Endothelial cell of umbilical vein (primary cell): ENCODE measurements around the gene TEDC2. TPM values are rescaled to one million over a fixed set of nuclear protein-coding genes. Genes with fewer than 3 reads are reported as not detected.

Experiments
- BruUV-seq: library from RNA; stranded (reverse); fragments of 400-500 nt; replicated peaks from 2 replicates; lab custom pipeline; 2021; lab: Mats Ljungman, UMichigan
- CTCF ChIA-PET: fragments of 300-600, 350-600 bp; sonication (Branson Sonifier 250); formaldehyde crosslinking; loops from one replicate; lab custom pipeline; 2021; ENCODE audit warnings: antibody characterized with exemption, inconsistent platforms; lab: Charles Lee
- POLR2A ChIA-PET: fragments of 300-600, 350-600 bp; sonication (Branson Sonifier 250); formaldehyde crosslinking; loops from one replicate; lab custom pipeline; 2021; ENCODE audit warnings: antibody characterized with exemption, inconsistent platforms; lab: Charles Lee
- DNase-seq: peaks from one replicate; pipeline ENCODE4 v3.0.0-alpha.2; 2011; ENCODE audit warnings: low read depth, low spot score
- FAIRE-seq: peaks from 2 replicates; lab custom pipeline; 2011; peaks lifted over from hg19 to GRCh38; lab: Jason Lieb, UNC
- H2AFZ ChIP-seq: 2 replicates; pipeline ENCODE4 v1.6.0; 2012; ENCODE audit warnings: low read depth, low read length, control low read depth, inconsistent platforms
- H3K27ac ChIP-seq: 2 replicates; pipeline ENCODE4 v1.5.1; 2011; ENCODE audit warnings: low read depth, mild to moderate bottlenecking, control low read depth, low read length, moderate library complexity; ENCODE audit not compliant: insufficient read depth
- H3K27me3 ChIP-seq, 2 experiments: 2 replicates each; pipeline versions ENCODE4 v1.6.0 to v1.6.1; 2011; ENCODE audit warnings: low read length in 2 of 2, mixed read lengths in 1 of 2; ENCODE audit not compliant: control insufficient read depth in 2 of 2, insufficient read depth in 2 of 2
- H3K36me3 ChIP-seq, 2 experiments: 2 replicates in 1 of 2; 3 replicates in 1 of 2; pipeline ENCODE4 v1.5.1; 2011; ENCODE audit warnings: low read length in 2 of 2, mild to moderate bottlenecking in 1 of 2, moderate library complexity in 1 of 2; ENCODE audit not compliant: control insufficient read depth in 2 of 2, insufficient read depth in 2 of 2; ENCODE audit errors: extremely low read depth in 1 of 2
- H3K4me1 ChIP-seq: 3 replicates; pipeline ENCODE4 v1.5.1; 2011; ENCODE audit warnings: mild to moderate bottlenecking, low read length; ENCODE audit not compliant: control insufficient read depth, insufficient read depth; ENCODE audit errors: extremely low read depth
- H3K4me2 ChIP-seq: 2 replicates; pipeline ENCODE4 v1.6.1; 2011; ENCODE audit warnings: low read length, control low read depth, mixed read lengths; ENCODE audit not compliant: insufficient read depth
- H3K4me3 ChIP-seq, 3 experiments: fragments of 200-600 bp in 1 of 3; sonication (generic), shearing (Covaris generic) in 1 of 3; replicated peaks in 1 of 3; 2 replicates each; pipeline ENCODE4 v1.5.1; 2011 to 2016; ENCODE audit warnings: control low read depth in 3 of 3, low read length in 3 of 3, mild to moderate bottlenecking in 2 of 3, inconsistent platforms in 1 of 3, low read depth in 1 of 3, moderate library complexity in 1 of 3; ENCODE audit not compliant: insufficient read depth in 1 of 3
- H3K79me2 ChIP-seq: 2 replicates; pipeline ENCODE4 v1.6.0; 2012; ENCODE audit warnings: low read length, inconsistent platforms; ENCODE audit not compliant: control insufficient read depth, insufficient read depth
- H3K9ac ChIP-seq: replicated peaks from 2 replicates; pipeline ENCODE3; 2011; ENCODE audit warnings: low read length, control low read depth; ENCODE audit not compliant: insufficient read depth; ENCODE audit errors: extremely low read depth
- H3K9me1 ChIP-seq: replicated peaks from 3 replicates; pipeline ENCODE4 v1.6.0; 2011; ENCODE audit warnings: mild to moderate bottlenecking, low read length; ENCODE audit not compliant: control insufficient read depth, insufficient read depth; ENCODE audit errors: extremely low read depth
- H3K9me3 ChIP-seq: replicated peaks from 2 replicates; pipeline ENCODE4 v1.5.1; 2012; ENCODE audit warnings: low read length, inconsistent platforms; ENCODE audit not compliant: control insufficient read depth, insufficient read depth
- H4K20me1 ChIP-seq: replicated peaks from 2 replicates; pipeline ENCODE3; 2011; ENCODE audit warnings: mild to moderate bottlenecking, low read length; ENCODE audit not compliant: control insufficient read depth, insufficient read depth; ENCODE audit errors: extremely low read depth
- EZH2 ChIP-seq: IDR thresholded peaks from 2 replicates; pipeline ENCODE4 v1.6.1; 2012; ENCODE audit warnings: borderline replicate concordance, low read depth, mild to moderate bottlenecking, moderate library complexity, low read length, inconsistent platforms; ENCODE audit not compliant: severe bottlenecking
- MYC ChIP-seq: IDR thresholded peaks from one replicate; pipeline ENCODE4 v1.6.1; 2011; ENCODE audit warnings: mild to moderate bottlenecking, low read depth, low read length
- dilution Hi-C: fragments of 300-500 bp; cut with MboI; formaldehyde crosslinking; loops from one replicate; pipeline ENCODE4 v1.15.0; 2019; ENCODE audit warnings: low sequenced_read_pairs; ENCODE audit not compliant: extremely low pct_ligation_motif_present
- intact Hi-C: fragments of 100-400 bp; cut with micrococcal nuclease; formaldehyde crosslinking; loops from one replicate; pipeline ENCODE4 v1.10.0; 2022
- polyA plus RNA-seq, 4 experiments: library from polyadenylated mRNA; depleted of rRNA in 3 of 4; stranded (reverse) in 3 of 4; unstranded in 1 of 4; fragments of >200 nt; gene quantifications; 2 replicates each; pipeline versions ENCODE4 v1.2.1 to v1.2.3, GENCODE V29; 2011 to 2012; ENCODE audit warnings: missing spikeins in 1 of 4
- total RNA-seq: library from RNA; stranded (reverse); gene quantifications from 2 replicates; pipeline ENCODE4 v1.2.3, GENCODE V29; 2021
- TF ChIP-seq, protein P1 (sequence below): IDR thresholded peaks from 2 replicates; pipeline ENCODE4 v1.6.1; 2011; ENCODE audit not compliant: insufficient read depth, insufficient read length
- TF ChIP-seq, protein P2 (sequence below), 2 donors: IDR thresholded peaks; 1 replicate in 1 of 2; 2 replicates in 1 of 2; pipeline ENCODE4 v1.5.1; 2011; ENCODE audit warnings: low read length in 2 of 2, mild to moderate bottlenecking in 2 of 2, moderate library complexity in 2 of 2, control low read depth in 1 of 2, inconsistent platforms in 1 of 2, low read depth in 1 of 2; ENCODE audit not compliant: insufficient read depth in 1 of 2; ENCODE audit errors: extremely low read depth in 1 of 2

Gene TEDC2
- total and polyA plus RNA-seq, 2 donors (not counting 3 experiments of a cell fraction or from before 2014, with no cell fraction given) = 7.6 to 12.7 TPM

DNA sequence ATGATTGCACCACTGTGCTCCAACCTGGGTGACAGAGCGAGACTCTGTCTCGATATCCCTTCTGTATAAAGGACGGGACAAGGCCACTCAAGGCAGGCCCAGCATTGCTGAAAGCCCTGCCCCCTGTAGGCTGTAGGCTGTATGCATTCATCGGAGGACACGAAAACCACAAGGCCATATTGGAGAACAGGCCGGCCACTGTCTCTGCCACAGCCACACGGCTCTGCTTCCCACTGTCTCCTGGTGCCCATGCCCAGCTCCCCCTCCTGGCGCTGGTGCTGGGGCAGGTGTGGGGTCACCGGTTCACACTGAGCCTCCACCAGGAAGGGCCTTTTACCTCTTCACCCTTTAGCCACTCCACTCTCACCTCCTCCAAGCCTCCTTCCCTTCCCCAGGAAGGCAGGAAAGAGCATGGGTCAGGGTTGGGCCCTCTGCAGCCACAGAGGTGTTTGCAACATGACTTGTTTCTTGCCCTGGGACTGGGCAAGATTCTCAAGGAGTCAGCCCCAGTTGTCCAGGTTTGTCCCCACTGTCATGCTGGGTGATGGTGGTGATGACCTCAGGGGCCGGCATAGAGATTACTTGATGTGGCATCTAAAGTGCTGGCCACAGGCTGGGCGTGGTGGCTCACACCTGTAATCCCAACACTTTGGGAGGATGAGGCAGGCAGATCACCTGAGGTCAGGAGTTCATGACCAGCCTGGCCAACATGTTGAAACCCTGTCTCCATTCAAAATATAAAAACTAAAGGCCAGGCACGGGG lies 5.9 kb downstream of the TEDC2 start:
- Histone ChIP-seq H3K27ac (no peak overlapping the region), H3K9ac (no peak overlapping the region), H3K4me3 (no peak overlapping the region), H3K27me3 (peaks cover 13% of the 10 kb centered on the region in 2 experiments), H3K9me3 (no peaks in the 10 kb centered on the region), H2AFZ (no peak overlapping the region), H3K9me1 (no peaks in the 10 kb centered on the region), H3K4me1 (peaks cover 5% of the 10 kb centered on the region), H3K79me2 (no peaks in the 10 kb centered on the region), H3K4me2 (no peak overlapping the region), H3K36me3 (no peaks in the 10 kb centered on the region), H4K20me1 (no peaks in the 10 kb centered on the region)
- DNase-seq = no peak
- POLR2A ChIA-PET = no interaction called here
- FAIRE-seq = no peak
- dilution Hi-C loops = no loop called here
- TF ChIP-seq, protein P1, sequence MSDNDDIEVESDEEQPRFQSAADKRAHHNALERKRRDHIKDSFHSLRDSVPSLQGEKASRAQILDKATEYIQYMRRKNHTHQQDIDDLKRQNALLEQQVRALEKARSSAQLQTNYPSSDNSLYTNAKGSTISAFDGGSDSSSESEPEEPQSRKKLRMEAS = no peak
- TF ChIP-seq, protein P2, sequence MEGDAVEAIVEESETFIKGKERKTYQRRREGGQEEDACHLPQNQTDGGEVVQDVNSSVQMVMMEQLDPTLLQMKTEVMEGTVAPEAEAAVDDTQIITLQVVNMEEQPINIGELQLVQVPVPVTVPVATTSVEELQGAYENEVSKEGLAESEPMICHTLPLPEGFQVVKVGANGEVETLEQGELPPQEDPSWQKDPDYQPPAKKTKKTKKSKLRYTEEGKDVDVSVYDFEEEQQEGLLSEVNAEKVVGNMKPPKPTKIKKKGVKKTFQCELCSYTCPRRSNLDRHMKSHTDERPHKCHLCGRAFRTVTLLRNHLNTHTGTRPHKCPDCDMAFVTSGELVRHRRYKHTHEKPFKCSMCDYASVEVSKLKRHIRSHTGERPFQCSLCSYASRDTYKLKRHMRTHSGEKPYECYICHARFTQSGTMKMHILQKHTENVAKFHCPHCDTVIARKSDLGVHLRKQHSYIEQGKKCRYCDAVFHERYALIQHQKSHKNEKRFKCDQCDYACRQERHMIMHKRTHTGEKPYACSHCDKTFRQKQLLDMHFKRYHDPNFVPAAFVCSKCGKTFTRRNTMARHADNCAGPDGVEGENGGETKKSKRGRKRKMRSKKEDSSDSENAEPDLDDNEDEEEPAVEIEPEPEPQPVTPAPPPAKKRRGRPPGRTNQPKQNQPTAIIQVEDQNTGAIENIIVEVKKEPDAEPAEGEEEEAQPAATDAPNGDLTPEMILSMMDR (IDR thresholded peaks at IDR 0.05; ENCODE audit: extremely low read depth in 1 of 2, insufficient read depth in 1 of 2, low read depth in 1 of 2, low read length in 2 of 2) = peak; percentile 24 to 37
- no peak for TF ChIP-seq EZH2
- TF ChIP-seq MYC = no peak
- intact Hi-C loops = no loop called here
- CTCF ChIA-PET = no interaction called here
- no TSS peak for BruUV-seq
